ENCODE data around the gene PTGES3.

- TF ChIP-seq CTCF (IDR thresholded peaks at IDR 0.05), result no peak
- TF ChIP-seq EP300 (IDR thresholded peaks at IDR 0.05), result no peak
- no peak for TF ChIP-seq POLR2A (IDR thresholded peaks at IDR 0.05)
- TF ChIP-seq POLR2AphosphoS5 (IDR thresholded peaks at IDR 0.05), result no peak
Observed at GRCh38 chr12:56614627-56615026, 73.5 kb downstream of the PTGES3 start.
